ENCODE measurements around the gene NDUFAF2.
A peak's percentile ranks its signal among the peaks of the same experiment; 100 is the strongest.

The NDUFAF2 gene

DNA sequence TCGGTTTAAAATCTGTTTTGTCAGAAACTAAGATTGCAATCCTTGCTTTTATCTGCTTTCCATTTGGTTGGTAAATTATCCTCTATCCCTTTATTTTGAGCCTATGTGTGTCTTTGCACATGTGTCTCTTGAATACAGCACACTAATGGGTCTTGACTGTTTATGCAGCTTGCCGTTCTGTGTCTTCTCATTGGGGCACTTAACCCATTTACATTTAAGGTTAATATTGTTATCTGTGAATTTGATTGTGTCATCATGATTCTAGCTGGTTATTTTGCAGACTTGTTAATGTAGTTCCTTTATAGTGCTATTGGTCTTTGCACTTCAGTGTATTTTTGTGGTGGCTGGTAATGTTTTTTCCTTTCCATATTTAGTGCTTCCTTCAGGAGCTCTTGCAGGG is 253.6 kb downstream of the NDUFAF2 start:
- no peak for TF ChIP-seq CTCF (IDR thresholded peaks at IDR 0.05; ENCODE audit: low read length, missing control alignments)
- no peak overlapping the region for H3K4me3 ChIP-seq (replicated peaks; ENCODE audit: low read depth, low read length)
- no peak for DNase-seq (ENCODE audit: low read depth)

DNA sequence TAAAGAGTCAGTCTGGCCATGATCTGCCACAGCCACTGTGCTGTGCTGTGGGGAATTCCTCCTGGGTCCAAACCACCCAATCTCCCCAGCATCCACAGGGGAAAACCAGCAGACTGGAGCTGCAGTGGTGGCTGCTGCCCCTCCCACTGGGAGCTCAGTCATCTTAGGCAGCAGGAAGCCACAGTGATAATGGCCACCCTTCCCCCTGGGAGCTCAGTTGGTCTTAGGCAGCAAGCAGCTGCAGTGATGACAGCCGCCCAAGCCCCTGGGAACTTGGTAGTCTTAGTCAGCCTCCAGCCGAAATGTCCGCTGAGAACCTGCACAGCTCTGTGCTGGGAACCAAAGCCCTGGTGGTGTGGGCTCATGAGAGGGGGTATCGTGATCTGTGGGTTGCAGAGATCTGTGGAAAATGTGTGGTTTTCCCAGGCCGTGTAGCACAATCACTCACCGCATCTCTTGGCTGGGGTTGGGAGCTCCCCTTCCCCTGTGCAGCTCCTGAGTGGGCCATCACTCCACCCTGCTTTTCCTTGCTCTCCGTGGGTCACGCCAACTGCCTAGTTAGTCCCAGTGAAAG is 255.7 kb downstream of the NDUFAF2 start:
- peak; percentile 16 for DNase-seq (ENCODE audit: low read depth)
- H3K4me3 ChIP-seq (replicated peaks; ENCODE audit: low read depth, low read length) = no peak overlapping the region
- no peak for TF ChIP-seq CTCF (IDR thresholded peaks at IDR 0.05; ENCODE audit: low read length, missing control alignments)

GRCh38 chr5:61202213-61202612 is 257.2 kb downstream of the NDUFAF2 start:
- no peak for DNase-seq (ENCODE audit: low read depth)
- TF ChIP-seq CTCF (IDR thresholded peaks at IDR 0.05; ENCODE audit: low read length, missing control alignments) = no peak
- no peak overlapping the region for H3K4me3 ChIP-seq (replicated peaks; ENCODE audit: low read depth, low read length)
